ENCODE data around the gene USP11.

USP11 gene

DNA sequence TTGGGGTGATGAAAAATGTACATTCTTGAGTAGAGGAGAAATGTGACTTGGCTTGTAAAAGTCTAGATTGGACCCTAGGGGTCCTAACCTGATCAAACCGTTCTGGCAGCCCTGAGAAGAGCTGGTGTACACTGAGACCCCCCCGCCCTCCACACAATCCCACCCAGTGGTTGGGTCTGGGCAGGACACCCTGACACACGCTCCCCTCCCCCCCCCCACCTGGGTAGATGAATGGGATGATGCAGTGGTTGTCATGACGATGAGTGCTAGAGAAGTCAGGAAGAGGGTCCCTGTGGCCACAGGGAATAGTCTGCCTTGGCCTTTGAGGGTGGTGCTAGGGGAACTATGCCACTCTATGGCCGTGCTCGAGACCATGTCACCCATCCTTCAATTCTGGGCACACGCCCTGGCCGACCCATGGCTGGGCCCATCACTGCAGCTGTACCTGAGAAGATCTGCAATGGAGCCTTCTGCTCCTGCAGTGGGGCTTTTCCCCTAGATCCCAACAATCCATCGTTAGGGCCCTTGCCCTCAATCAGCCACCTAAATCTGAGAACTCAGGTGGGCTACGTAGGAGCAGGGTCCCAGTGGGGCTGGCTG, 10.0 kb upstream of the USP11 start:
- H3K4me1 ChIP-seq (ENCODE audit: insufficient read depth, low read length) = peaks cover 20% of the 10 kb centered on the region
- H3K36me3 ChIP-seq (ENCODE audit: insufficient read depth, low read length) = peaks cover 52% of the 10 kb centered on the region
- H3K9me3 ChIP-seq (ENCODE audit: low read length) = no peaks in the 10 kb centered on the region
- H3K27me3 ChIP-seq (ENCODE audit: insufficient read depth, low read length) = no peaks in the 10 kb centered on the region
- no peak overlapping the region for H3K4me3 ChIP-seq (ENCODE audit: low read length)
- no peak overlapping the region for H2AFZ ChIP-seq (ENCODE audit: low read depth, low read length)

DNA sequence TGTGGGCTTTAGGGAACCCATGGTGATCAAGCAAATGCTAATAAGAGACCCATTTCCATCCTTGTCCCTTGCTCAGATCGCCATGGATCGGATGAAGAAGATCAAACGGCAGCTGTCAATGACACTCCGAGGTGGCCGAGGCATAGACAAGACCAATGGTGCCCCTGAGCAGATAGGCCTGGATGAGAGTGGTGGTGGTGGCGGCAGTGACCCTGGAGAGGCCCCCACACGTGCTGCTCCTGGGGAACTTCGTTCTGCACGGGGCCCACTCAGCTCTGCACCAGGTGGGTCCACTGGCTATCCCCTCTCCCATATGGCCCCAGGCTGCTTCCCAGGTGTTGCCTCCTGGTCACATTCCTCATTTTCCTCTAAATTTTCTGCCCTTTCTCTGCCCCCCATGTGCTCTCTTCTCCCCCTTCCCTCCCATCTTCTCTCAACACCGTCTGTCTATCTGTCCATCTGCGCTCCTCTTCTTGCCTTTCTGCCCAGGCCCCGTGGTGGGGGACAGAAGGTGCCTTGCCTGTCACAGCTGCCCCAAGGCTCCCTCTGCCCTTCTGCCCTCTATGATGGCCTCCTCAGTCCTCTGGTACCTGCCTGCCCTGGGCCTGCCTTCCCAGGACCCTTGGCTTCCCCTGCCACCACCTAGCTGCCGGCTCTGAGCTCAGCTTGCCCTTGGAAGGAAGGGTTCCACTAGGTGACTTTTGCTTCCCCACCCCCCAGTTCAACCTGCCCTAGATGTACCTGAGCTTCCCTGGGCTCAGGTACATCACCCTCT, 9.1 kb upstream of the USP11 start:
- Histone ChIP-seq H3K9me3 (ENCODE audit: low read length) (no peaks in the 10 kb centered on the region), H2AFZ (ENCODE audit: low read depth, low read length) (no peak overlapping the region), H3K4me3 (ENCODE audit: low read length) (no peak overlapping the region), H3K27me3 (ENCODE audit: insufficient read depth, low read length) (no peaks in the 10 kb centered on the region), H3K4me1 (ENCODE audit: insufficient read depth, low read length) (peaks cover 20% of the 10 kb centered on the region), H3K36me3 (ENCODE audit: insufficient read depth, low read length) (peaks cover 58% of the 10 kb centered on the region)

DNA sequence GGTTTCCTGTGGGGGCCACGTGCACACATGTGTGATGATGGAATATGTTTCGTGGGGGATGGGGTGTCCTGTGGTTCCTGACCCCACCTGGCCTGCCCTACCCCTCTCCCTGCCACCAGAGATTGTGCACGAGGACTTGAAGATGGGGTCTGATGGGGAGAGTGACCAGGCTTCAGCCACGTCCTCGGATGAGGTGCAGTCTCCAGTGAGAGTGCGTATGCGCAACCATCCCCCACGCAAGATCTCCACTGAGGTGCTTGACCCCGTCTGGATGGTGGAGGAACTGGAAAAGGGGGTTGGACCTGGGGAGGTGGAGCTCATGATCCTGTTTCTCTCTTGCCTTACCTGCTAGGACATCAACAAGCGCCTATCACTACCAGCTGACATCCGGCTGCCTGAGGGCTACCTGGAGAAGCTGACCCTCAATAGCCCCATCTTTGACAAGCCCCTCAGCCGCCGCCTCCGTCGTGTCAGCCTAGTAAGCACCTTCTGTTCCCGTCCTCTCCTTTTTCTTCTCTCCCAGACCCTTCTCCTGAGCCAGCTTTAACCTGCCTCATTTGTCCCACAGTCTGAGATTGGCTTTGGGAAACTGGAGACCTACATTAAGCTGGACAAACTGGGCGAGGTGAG, 8.4 kb upstream of the USP11 start:
- Histone ChIP-seq H3K36me3 (ENCODE audit: insufficient read depth, low read length) (peaks cover 61% of the 10 kb centered on the region), H3K4me1 (ENCODE audit: insufficient read depth, low read length) (peaks cover 17% of the 10 kb centered on the region), H3K4me3 (ENCODE audit: low read length) (no peak overlapping the region), H2AFZ (ENCODE audit: low read depth, low read length) (no peak overlapping the region), H3K27me3 (ENCODE audit: insufficient read depth, low read length) (no peaks in the 10 kb centered on the region), H3K9me3 (ENCODE audit: low read length) (no peaks in the 10 kb centered on the region)

DNA sequence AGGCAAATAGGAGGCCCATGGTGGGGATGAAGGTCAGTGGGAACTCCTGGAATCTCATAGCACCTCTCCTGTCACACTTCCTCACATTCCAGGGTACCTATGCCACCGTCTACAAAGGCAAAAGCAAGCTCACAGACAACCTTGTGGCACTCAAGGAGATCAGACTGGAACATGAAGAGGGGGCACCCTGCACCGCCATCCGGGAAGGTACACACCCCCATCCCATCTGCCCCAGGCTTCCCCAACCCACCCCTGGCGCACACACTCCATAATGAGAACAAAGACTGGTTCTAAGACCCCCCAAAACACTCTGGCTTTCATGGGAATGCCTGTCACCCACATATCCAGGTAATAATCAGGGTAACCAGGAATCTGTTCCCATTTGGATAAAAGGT, 7.9 kb upstream of the USP11 start:
- Histone ChIP-seq H3K36me3 (ENCODE audit: insufficient read depth, low read length) (peaks cover 61% of the 10 kb centered on the region), H2AFZ (ENCODE audit: low read depth, low read length) (no peak overlapping the region)

DNA sequence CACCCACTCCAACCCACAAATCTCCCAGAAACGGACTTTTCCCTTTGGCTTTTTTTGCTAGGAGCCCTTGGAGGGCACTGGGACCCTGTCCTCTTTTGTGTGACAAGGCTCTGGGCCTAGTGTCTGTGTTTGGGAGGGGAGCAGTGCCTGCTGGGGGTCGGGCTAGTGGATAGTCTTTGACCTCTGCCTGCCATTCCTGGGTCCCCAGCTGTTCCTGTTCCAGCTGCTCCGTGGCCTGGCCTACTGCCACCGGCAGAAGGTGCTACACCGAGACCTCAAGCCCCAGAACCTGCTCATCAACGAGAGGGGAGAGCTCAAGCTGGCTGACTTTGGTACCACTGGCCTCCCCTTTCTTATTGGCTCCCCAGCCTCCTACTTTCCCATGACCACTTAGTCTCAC, 6.7 kb upstream of the USP11 start:
- no peaks in the 10 kb centered on the region for H3K4me1 ChIP-seq (ENCODE audit: insufficient read depth, low read length)
- H2AFZ ChIP-seq (ENCODE audit: low read depth, low read length) = no peak overlapping the region
- no peaks in the 10 kb centered on the region for H3K27me3 ChIP-seq (ENCODE audit: insufficient read depth, low read length)
- H3K36me3 ChIP-seq (ENCODE audit: insufficient read depth, low read length) = peaks cover 61% of the 10 kb centered on the region
- no peak overlapping the region for H3K4me3 ChIP-seq (ENCODE audit: low read length)
- H3K9me3 ChIP-seq (ENCODE audit: low read length) = no peaks in the 10 kb centered on the region

More for the DNA sequence above, 7.9 kb upstream of the USP11 start:
- Histone ChIP-seq H3K4me3 (ENCODE audit: low read length) (no peak overlapping the region), H3K4me1 (ENCODE audit: insufficient read depth, low read length) (peaks cover 12% of the 10 kb centered on the region), H3K27me3 (ENCODE audit: insufficient read depth, low read length) (no peaks in the 10 kb centered on the region), H3K9me3 (ENCODE audit: low read length) (no peaks in the 10 kb centered on the region)

DNA sequence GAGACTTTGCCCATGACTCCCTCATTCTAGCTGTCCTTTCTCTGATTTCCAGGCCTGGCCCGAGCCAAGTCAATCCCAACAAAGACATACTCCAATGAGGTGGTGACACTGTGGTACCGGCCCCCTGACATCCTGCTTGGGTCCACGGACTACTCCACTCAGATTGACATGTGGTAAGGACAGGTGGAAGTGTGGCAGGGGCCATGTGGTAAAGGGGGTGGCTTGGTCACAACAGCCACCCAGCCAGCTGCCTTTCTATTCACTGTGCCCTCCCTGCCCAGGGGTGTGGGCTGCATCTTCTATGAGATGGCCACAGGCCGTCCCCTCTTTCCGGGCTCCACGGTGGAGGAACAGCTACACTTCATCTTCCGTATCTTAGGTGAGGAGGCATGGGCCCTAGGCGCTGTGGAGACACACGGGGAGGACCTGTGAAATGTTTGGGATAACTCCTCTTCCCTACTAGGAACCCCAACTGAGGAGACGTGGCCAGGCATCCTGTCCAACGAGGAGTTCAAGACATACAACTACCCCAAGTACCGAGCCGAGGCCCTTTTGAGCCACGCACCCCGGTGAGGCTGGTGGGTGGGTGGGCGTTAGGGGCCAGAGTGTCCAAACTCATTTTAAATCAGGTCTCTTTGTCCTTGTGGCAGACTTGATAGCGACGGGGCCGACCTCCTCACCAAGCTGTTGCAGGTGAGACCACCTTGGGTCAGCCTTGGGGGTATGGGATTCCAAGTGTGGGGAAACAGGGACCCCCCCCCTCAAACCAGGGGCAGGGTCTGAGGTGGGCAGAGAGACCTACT, 6.1 kb upstream of the USP11 start:
- no peaks in the 10 kb centered on the region for H3K9me3 ChIP-seq (ENCODE audit: low read length)
- H3K36me3 ChIP-seq (ENCODE audit: insufficient read depth, low read length) = peaks cover 56% of the 10 kb centered on the region
- no peaks in the 10 kb centered on the region for H3K27me3 ChIP-seq (ENCODE audit: insufficient read depth, low read length)
- no peak overlapping the region for H3K4me3 ChIP-seq (ENCODE audit: low read length)
- no peaks in the 10 kb centered on the region for H3K4me1 ChIP-seq (ENCODE audit: insufficient read depth, low read length)
- no peak overlapping the region for H2AFZ ChIP-seq (ENCODE audit: low read depth, low read length)

DNA sequence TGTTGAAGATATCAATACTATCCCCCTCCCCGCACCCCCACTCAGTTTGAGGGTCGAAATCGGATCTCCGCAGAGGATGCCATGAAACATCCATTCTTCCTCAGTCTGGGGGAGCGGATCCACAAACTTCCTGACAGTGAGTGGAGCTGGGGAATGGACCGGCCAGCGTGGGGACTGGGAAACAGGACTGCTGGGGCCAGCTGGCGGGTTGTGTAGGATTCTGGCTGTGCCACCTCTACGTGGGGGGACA, 5.5 kb upstream of the USP11 start:
- Histone ChIP-seq H3K4me3 (ENCODE audit: low read length) (no peak overlapping the region), H3K4me1 (ENCODE audit: insufficient read depth, low read length) (peaks cover under 1% of the 10 kb centered on the region), H3K36me3 (ENCODE audit: insufficient read depth, low read length) (peaks cover 55% of the 10 kb centered on the region), H2AFZ (ENCODE audit: low read depth, low read length) (no peak overlapping the region), H3K27me3 (ENCODE audit: insufficient read depth, low read length) (no peaks in the 10 kb centered on the region), H3K9me3 (ENCODE audit: low read length) (no peaks in the 10 kb centered on the region)

DNA sequence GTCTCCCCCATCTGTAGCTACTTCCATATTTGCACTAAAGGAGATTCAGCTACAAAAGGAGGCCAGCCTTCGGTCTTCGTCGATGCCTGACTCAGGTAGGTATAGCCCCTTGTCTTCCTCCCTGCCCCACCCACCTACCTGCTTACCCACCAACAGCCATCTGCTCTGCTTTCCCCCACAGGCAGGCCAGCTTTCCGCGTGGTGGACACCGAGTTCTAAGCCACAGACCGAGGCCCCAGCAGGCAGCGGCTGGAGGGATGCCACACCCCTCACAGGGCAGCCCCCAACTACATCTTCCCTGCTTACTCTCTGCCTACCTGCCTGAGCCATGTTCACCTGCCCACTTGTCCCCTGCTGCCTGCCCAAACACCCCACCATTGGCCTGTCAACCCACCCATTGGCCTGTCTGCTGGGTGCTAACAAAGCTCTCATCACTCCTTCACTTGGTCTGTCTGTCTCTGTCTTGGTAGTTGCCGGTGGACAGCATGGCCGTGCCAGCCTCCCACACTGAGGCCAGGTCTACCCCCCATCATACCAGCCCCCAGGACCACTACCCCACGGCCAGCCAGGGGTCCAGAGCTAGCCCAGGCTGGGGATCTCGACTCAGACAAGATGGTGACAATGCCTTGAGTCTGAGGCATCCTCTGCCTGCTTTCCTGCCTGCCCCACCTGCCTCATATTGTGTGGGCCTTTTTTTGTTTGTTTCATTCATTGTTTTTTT, 4.1 kb upstream of the USP11 start:
- peaks cover 5% of the 10 kb centered on the region for H3K4me1 ChIP-seq (ENCODE audit: insufficient read depth, low read length)
- no peaks in the 10 kb centered on the region for H3K9me3 ChIP-seq (ENCODE audit: low read length)
- H2AFZ ChIP-seq (ENCODE audit: low read depth, low read length) = no peak overlapping the region
- H3K27me3 ChIP-seq (ENCODE audit: insufficient read depth, low read length) = no peaks in the 10 kb centered on the region
- peaks cover 48% of the 10 kb centered on the region for H3K36me3 ChIP-seq (ENCODE audit: insufficient read depth, low read length)
- no peak overlapping the region for H3K4me3 ChIP-seq (ENCODE audit: low read length)

DNA sequence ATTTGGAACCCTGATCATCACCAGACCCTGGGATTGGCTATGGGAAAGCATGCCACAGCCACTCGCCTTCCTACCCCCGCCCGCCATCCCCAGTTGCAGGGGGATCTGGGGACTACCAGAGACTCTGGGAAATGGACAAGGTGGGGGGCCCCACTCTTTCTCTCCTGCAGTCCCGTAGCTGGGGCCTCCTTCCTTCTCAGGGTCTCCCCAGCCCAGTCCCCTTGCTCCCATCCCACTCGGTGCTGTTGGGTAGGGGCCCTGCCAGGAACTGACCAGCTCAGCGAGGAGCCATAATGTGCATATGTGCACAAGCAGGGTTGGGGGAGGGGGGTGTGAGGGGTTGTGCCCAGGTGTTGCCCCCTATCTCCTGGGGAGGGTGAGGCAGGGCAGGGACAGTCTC, 3.4 kb upstream of the USP11 start:
- peaks cover 5% of the 10 kb centered on the region for H3K4me1 ChIP-seq (ENCODE audit: insufficient read depth, low read length)
- no peaks in the 10 kb centered on the region for H3K27me3 ChIP-seq (ENCODE audit: insufficient read depth, low read length)
- peaks cover 40% of the 10 kb centered on the region for H3K36me3 ChIP-seq (ENCODE audit: insufficient read depth, low read length)
- H3K9me3 ChIP-seq (ENCODE audit: low read length) = no peaks in the 10 kb centered on the region
- no peak overlapping the region for H2AFZ ChIP-seq (ENCODE audit: low read depth, low read length)
- H3K4me3 ChIP-seq (ENCODE audit: low read length) = no peak overlapping the region

DNA sequence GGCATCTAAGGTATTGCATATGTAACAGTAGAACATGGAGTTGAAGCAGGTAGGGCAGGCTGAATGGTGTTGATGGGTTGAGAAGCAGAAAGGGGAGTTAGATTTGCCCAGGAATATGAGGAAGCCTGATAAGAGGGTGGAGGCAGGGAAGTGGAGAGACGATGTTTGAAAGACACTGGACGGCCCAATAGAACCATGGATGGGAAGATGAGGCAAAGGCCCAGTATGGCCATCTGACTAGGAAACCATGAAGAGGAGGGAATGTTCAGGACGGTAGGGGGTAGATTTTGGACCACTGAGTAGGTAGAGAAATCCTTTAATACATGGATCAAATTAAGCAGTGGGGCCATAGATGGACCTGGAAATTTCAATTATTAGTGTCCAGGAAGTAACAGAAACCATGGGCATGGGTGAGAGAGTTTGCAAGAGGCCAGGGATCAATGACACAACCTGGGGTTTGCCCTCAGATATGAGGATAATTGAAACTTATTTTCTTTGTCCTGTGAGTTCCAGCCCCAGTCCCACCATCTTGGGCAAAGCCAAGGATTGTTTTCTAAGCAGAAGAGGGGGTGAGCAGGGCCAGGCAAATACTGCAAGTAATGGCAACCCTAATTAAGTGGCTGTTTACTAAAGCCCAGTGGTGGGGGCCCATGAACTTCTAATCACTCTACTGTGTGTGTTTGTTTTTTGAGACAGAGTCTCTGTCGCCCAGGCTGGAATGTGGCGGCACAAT, 2.5 kb upstream of the USP11 start:
- H2AFZ ChIP-seq (ENCODE audit: low read depth, low read length) = no peak overlapping the region
- no peak overlapping the region for H3K4me3 ChIP-seq (ENCODE audit: low read length)
- H3K36me3 ChIP-seq (ENCODE audit: insufficient read depth, low read length) = peaks cover 32% of the 10 kb centered on the region
- peaks cover 12% of the 10 kb centered on the region for H3K4me1 ChIP-seq (ENCODE audit: insufficient read depth, low read length)
- no peaks in the 10 kb centered on the region for H3K9me3 ChIP-seq (ENCODE audit: low read length)
- no peaks in the 10 kb centered on the region for H3K27me3 ChIP-seq (ENCODE audit: insufficient read depth, low read length)

DNA sequence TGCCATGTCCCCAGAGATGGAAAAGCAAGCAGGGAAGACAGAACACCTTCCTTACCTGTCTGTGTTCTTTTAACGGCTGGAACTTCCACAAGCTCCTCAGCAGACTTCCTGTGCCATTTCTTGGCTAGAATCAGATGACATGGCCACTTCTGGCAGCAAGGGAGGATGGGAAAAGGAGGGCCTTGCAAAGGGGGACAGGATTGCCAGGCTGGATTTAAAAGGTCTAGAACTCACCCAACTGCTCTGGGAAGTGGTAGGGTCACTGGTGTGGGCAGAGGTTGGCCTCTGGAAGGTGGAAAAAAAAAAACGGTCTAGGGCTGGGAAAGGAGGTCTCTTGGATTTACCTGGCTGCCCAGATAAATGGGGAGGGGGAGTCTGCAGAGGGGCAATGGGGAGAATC, 1.6 kb upstream of the USP11 start:
- no peaks in the 10 kb centered on the region for H3K27me3 ChIP-seq (ENCODE audit: insufficient read depth, low read length)
- peaks cover 18% of the 10 kb centered on the region for H3K4me1 ChIP-seq (ENCODE audit: insufficient read depth, low read length)
- H3K9me3 ChIP-seq (ENCODE audit: low read length) = no peaks in the 10 kb centered on the region
- H2AFZ ChIP-seq (ENCODE audit: low read depth, low read length) = no peak overlapping the region
- peaks cover 23% of the 10 kb centered on the region for H3K36me3 ChIP-seq (ENCODE audit: insufficient read depth, low read length)
- H3K4me3 ChIP-seq (ENCODE audit: low read length) = no peak overlapping the region

DNA sequence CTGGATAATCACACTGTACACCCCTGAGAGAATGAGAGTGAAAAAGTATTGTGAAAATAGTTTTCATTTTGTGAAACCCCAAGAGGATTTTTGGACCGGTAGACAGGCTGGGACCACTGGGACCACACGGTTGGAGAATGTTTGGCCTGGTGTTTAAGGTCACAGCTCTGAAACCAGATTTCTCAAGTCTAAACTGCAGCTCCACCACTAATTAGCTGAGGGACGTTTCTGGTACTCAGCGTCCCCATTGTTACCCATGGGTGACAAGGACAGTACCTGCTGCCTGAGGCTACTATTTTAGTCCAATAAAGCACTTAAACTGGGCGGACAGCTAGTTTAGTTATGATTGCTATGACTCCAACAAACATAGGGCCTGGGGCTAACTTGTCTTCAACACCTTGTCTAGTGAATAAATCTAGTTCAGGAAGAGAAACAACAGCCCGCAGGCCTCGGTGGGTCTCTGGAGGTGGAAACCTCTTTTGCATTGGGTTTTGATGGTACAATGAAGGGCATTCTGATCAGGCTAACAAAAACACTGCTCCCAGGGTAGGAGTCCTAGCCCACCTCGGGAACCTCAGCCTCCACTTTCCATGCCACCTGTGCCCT, 509 bp upstream of the USP11 start:
- H3K4me3 ChIP-seq (ENCODE audit: low read length) = peak overlapping the region; percentile 73
- no peaks in the 10 kb centered on the region for H3K27me3 ChIP-seq (ENCODE audit: insufficient read depth, low read length)

More for the DNA sequence above, 509 bp upstream of the USP11 start:
- H3K4me1 ChIP-seq (ENCODE audit: insufficient read depth, low read length) = peaks cover 26% of the 10 kb centered on the region
- H3K9me3 ChIP-seq (ENCODE audit: low read length) = no peaks in the 10 kb centered on the region
- peak overlapping the region; percentile 84 for H2AFZ ChIP-seq (ENCODE audit: low read depth, low read length)
- H3K36me3 ChIP-seq (ENCODE audit: insufficient read depth, low read length) = peaks cover 13% of the 10 kb centered on the region

Data from neuron (in vitro differentiated cells).